Measurements from ENCODE around the gene MBL2.

Gene MBL2

GRCh38 chr10:52772623-52773022 lies at the start of gene MBL2:
Gene MBL2, minus strand, starts transcription at chr10:52772784. Its CDS starts 1,149 bp downstream, at chr10:52771635.
- DNase-seq (ENCODE audit: low spot score) (no peak), ATAC-seq (ENCODE audit: low read depth) (no peak)
- Histone ChIP-seq H3K9me3 (ENCODE audit: severe bottlenecking) (no peaks in the 10 kb centered on the region), H3K4me3 (ENCODE audit: severe bottlenecking) (no peak within 1 kb of the TSS), H3K36me3 (ENCODE audit: low read depth) (no peaks in the 10 kb centered on the region), H3K27ac (ENCODE audit: poor library complexity, severe bottlenecking) (no peak within 1 kb of the TSS), H3K27me3 (ENCODE audit: insufficient read depth, poor library complexity, severe bottlenecking) (no peaks in the 10 kb centered on the region), H3K4me1 (ENCODE audit: insufficient read depth, poor library complexity, severe bottlenecking) (no peaks in the 10 kb centered on the region)
- TF ChIP-seq CTCF (IDR thresholded peaks at IDR 0.05; ENCODE audit: poor library complexity, severe bottlenecking): no peak

GRCh38 chr10:52820309-52820708 lies 47.7 kb upstream of the MBL2 start:
- no peak overlapping the region for H3K27ac ChIP-seq (ENCODE audit: poor library complexity, severe bottlenecking)
- H3K9me3 ChIP-seq (ENCODE audit: severe bottlenecking): no peaks in the 10 kb centered on the region

GRCh38 chr10:52818019-52818418 lies 45.4 kb upstream of the MBL2 start:
- H3K36me3 ChIP-seq (ENCODE audit: low read depth): no peaks in the 10 kb centered on the region
- no peaks in the 10 kb centered on the region for H3K4me1 ChIP-seq (ENCODE audit: insufficient read depth, poor library complexity, severe bottlenecking)
- no peak overlapping the region for H3K27ac ChIP-seq (ENCODE audit: poor library complexity, severe bottlenecking)
- H3K4me3 ChIP-seq (ENCODE audit: severe bottlenecking): no peak overlapping the region
- ATAC-seq (ENCODE audit: low read depth): peak; percentile 93
- no peak for DNase-seq (ENCODE audit: low spot score)
- TF ChIP-seq CTCF (IDR thresholded peaks at IDR 0.05; ENCODE audit: poor library complexity, severe bottlenecking): peak; percentile 85
- no peaks in the 10 kb centered on the region for H3K9me3 ChIP-seq (ENCODE audit: severe bottlenecking)
- H3K27me3 ChIP-seq (ENCODE audit: insufficient read depth, poor library complexity, severe bottlenecking): no peaks in the 10 kb centered on the region

More at GRCh38 chr10:52820309-52820708, 47.7 kb upstream of the MBL2 start:
- ATAC-seq (ENCODE audit: low read depth) (no peak), DNase-seq (ENCODE audit: low spot score) (no peak)
- no peaks in the 10 kb centered on the region for H3K36me3 ChIP-seq (ENCODE audit: low read depth)
- no peaks in the 10 kb centered on the region for H3K4me1 ChIP-seq (ENCODE audit: insufficient read depth, poor library complexity, severe bottlenecking)
- H3K4me3 ChIP-seq (ENCODE audit: severe bottlenecking): no peak overlapping the region
- no peaks in the 10 kb centered on the region for H3K27me3 ChIP-seq (ENCODE audit: insufficient read depth, poor library complexity, severe bottlenecking)
- TF ChIP-seq CTCF (IDR thresholded peaks at IDR 0.05; ENCODE audit: poor library complexity, severe bottlenecking): no peak

GRCh38 chr10:52814506-52814905 lies 41.9 kb upstream of the MBL2 start:
- Histone ChIP-seq H3K27ac (ENCODE audit: poor library complexity, severe bottlenecking) (no peak overlapping the region), H3K36me3 (ENCODE audit: low read depth) (no peaks in the 10 kb centered on the region), H3K4me3 (ENCODE audit: severe bottlenecking) (no peak overlapping the region), H3K4me1 (ENCODE audit: insufficient read depth, poor library complexity, severe bottlenecking) (no peaks in the 10 kb centered on the region), H3K27me3 (ENCODE audit: insufficient read depth, poor library complexity, severe bottlenecking) (no peaks in the 10 kb centered on the region), H3K9me3 (ENCODE audit: severe bottlenecking) (no peaks in the 10 kb centered on the region)
- ATAC-seq (ENCODE audit: low read depth) (no peak), DNase-seq (ENCODE audit: low spot score) (no peak)
- no peak for TF ChIP-seq CTCF (IDR thresholded peaks at IDR 0.05; ENCODE audit: poor library complexity, severe bottlenecking)

GRCh38 chr10:52811776-52812175 lies 39.2 kb upstream of the MBL2 start:
- no peak for TF ChIP-seq CTCF (IDR thresholded peaks at IDR 0.05; ENCODE audit: poor library complexity, severe bottlenecking)
- Histone ChIP-seq H3K4me3 (ENCODE audit: severe bottlenecking) (no peak overlapping the region), H3K27me3 (ENCODE audit: insufficient read depth, poor library complexity, severe bottlenecking) (no peaks in the 10 kb centered on the region), H3K36me3 (ENCODE audit: low read depth) (no peaks in the 10 kb centered on the region), H3K9me3 (ENCODE audit: severe bottlenecking) (no peaks in the 10 kb centered on the region), H3K27ac (ENCODE audit: poor library complexity, severe bottlenecking) (no peak overlapping the region), H3K4me1 (ENCODE audit: insufficient read depth, poor library complexity, severe bottlenecking) (no peaks in the 10 kb centered on the region)
- DNase-seq (ENCODE audit: low spot score): no peak
- ATAC-seq (ENCODE audit: low read depth): no peak
